Dermis blood vessel endothelial cell (primary cell): Measurements from ENCODE around the gene RHD. TPM values are rescaled to one million over a fixed set of nuclear protein-coding genes. Genes with fewer than 3 reads are reported as not detected.
"Not testable (repeated sequence)": the region's sequence is repeated elsewhere in the genome, so short reads cannot be mapped to it uniquely, and the experiment has no call there.

Experiments used
- DNase-seq: peaks from one replicate; pipeline ENCODE4 v3.0.0; 2010
- total RNA-seq: library from RNA; depleted of rRNA; stranded (reverse); fragments of >200 nt; gene quantifications from 2 replicates; pipeline ENCODE4 v1.2.3, GENCODE V29; 2014

Gene RHD
- total RNA-seq, 1 donor from 2014 or later: 0.34 TPM

GRCh38 chr1:25257196-25257595 lies 15.1 kb upstream of the RHD start:
- no peak for DNase-seq

- peak; percentile 58 for DNase-seq
These were observed 12.5 kb upstream of the RHD start for GRCh38 chr1:25259813-25260212.

- DNase-seq: not testable (repeated sequence)
These were observed 12.0 kb upstream of the RHD start for GRCh38 chr1:25260336-25260735.

GRCh38 chr1:25266554-25267287 lies 5.6 kb upstream of the RHD start:
- DNase-seq: not testable (repeated sequence)

GRCh38 chr1:25267288-25268142 lies 4.8 kb upstream of the RHD start:
- peak; percentile 85 for DNase-seq

GRCh38 chr1:25268143-25268760 lies 4.1 kb upstream of the RHD start:
- not testable (repeated sequence) for DNase-seq

GRCh38 chr1:25275648-25276047 lies 3.3 kb downstream of the RHD start:
- DNase-seq: not testable (repeated sequence)

- DNase-seq: not testable (repeated sequence)
These were observed 5.0 kb downstream of the RHD start for GRCh38 chr1:25277295-25277694.

GRCh38 chr1:25278358-25278757 lies 6.0 kb downstream of the RHD start:
- not testable (repeated sequence) for DNase-seq

GRCh38 chr1:25278790-25279189 lies 6.5 kb downstream of the RHD start:
- not testable (repeated sequence) for DNase-seq

- not testable (repeated sequence) for DNase-seq
These were observed 7.4 kb downstream of the RHD start for GRCh38 chr1:25279693-25280111.

GRCh38 chr1:25285862-25286261 lies 13.6 kb downstream of the RHD start:
- DNase-seq: not testable (repeated sequence)

- DNase-seq: not testable (repeated sequence)
These were observed 14.9 kb downstream of the RHD start for GRCh38 chr1:25287164-25287563.

GRCh38 chr1:25288573-25289101 lies 16.3 kb downstream of the RHD start:
- not testable (repeated sequence) for DNase-seq

- not testable (repeated sequence) for DNase-seq
These were observed 17.7 kb downstream of the RHD start for GRCh38 chr1:25290043-25290442.

GRCh38 chr1:25293426-25293825 lies 21.1 kb downstream of the RHD start:
- DNase-seq: not testable (repeated sequence)

GRCh38 chr1:25294889-25295826 lies 22.8 kb downstream of the RHD start:
- not testable (repeated sequence) for DNase-seq

GRCh38 chr1:25296501-25296900 lies 24.2 kb downstream of the RHD start:
- peak; percentile 10 for DNase-seq

GRCh38 chr1:25300729-25301128 lies 28.4 kb downstream of the RHD start:
- not testable (repeated sequence) for DNase-seq

- not testable (repeated sequence) for DNase-seq
These were observed 30.0 kb downstream of the RHD start for GRCh38 chr1:25302330-25302729.

- DNase-seq: peak; percentile 23
These were observed 32.6 kb downstream of the RHD start for GRCh38 chr1:25304936-25305335.

- DNase-seq: not testable (repeated sequence)
These were observed 35.9 kb downstream of the RHD start for GRCh38 chr1:25308168-25308567.
